Upper lobe of left lung (tissue), 4 donors: Measurements from ENCODE around the gene BIN2.

Source experiments
- POLR2A ChIP-seq, 4 donors: fragments of 450-650 bp; IDR thresholded peaks; one replicate each; pipeline ENCODE4 v1.5.1; 2016 to 2017; ENCODE audit warnings: antibody characterized with exemption in 4 of 4, mild to moderate bottlenecking in 2 of 4
- POLR2AphosphoS5 ChIP-seq, 2 donors: sonication (generic); formaldehyde crosslinking; IDR thresholded peaks; one replicate each; pipeline ENCODE4 v1.5.1; 2017; ENCODE audit warnings: antibody characterized with exemption in 2 of 2

DNA sequence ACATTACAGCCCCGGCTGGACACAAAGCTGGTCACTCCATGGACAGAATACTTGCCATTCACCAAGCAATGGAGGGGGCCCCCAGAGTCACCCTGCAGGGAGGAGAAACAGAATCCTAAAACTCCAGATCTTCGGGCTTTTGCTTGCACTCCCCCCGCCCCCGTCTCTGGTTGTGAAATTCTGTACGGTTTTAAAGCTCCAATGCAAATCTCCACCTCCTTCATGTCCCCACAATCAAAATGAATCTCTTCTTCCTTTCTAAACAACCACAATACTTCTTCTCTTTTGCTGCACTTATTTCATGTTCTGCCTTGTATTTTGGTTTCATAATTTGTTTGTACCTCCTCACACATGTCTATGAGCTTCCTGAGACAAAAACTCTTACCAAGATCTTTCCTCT is 5.8 kb upstream of the BIN2 start:
- TF ChIP-seq POLR2A (IDR thresholded peaks at IDR 0.05) (no peak), POLR2AphosphoS5 (IDR thresholded peaks at IDR 0.05) (no peak)
